Kidney (tissue), 14 donors: ENCODE measurements around the gene STX10. TPM values are rescaled to one million over a fixed set of nuclear protein-coding genes. Genes with fewer than 3 reads are reported as not detected.

ENCODE experiments used
- DNase-seq, 5 donors: peaks; one replicate each; pipeline ENCODE4 v3.0.0-alpha.2; 2013 to 2020
- FAIRE-seq: peaks from 2 replicates; lab custom pipeline; 2012; peaks lifted over from hg19 to GRCh38; lab: Jason Lieb, UNC
- H3K27ac ChIP-seq, 2 donors: one replicate each; pipeline ENCODE4 v1.7.0; 2013; ENCODE audit warnings: low read depth in 2 of 2, low read length in 2 of 2, inconsistent platforms in 1 of 2
- H3K27me3 ChIP-seq: one replicate; pipeline ENCODE4 v1.7.1; 2013; ENCODE audit warnings: low read length, inconsistent platforms; ENCODE audit not compliant: control insufficient read depth, insufficient read depth
- H3K36me3 ChIP-seq, 3 donors: one replicate each; pipeline versions ENCODE4 v1.7.0 to v1.7.1; 2013; ENCODE audit warnings: low read length in 3 of 3, control low read depth in 1 of 3, inconsistent platforms in 1 of 3; ENCODE audit not compliant: insufficient read depth in 3 of 3, control insufficient read depth in 2 of 3
- H3K4me1 ChIP-seq, 3 donors: one replicate each; pipeline versions ENCODE4 v1.7.0 to v1.7.1; 2013; ENCODE audit warnings: low read length in 3 of 3, inconsistent platforms in 1 of 3, low read depth in 1 of 3; ENCODE audit not compliant: control insufficient read depth in 2 of 3, insufficient read depth in 2 of 3
- H3K4me3 ChIP-seq, 3 donors: one replicate each; pipeline versions ENCODE4 v1.7.0 to v1.8.1; 2013; ENCODE audit warnings: low read length in 3 of 3, control low read depth in 1 of 3, inconsistent platforms in 1 of 3
- H3K9ac ChIP-seq, 3 donors: one replicate each; pipeline versions ENCODE4 v1.7.0 to v1.7.1; 2013; ENCODE audit warnings: low read length in 3 of 3, control low read depth in 1 of 3, inconsistent platforms in 1 of 3
- H3K9me3 ChIP-seq, 3 donors: one replicate each; pipeline versions ENCODE4 v1.7.0 to v1.7.1; 2013; ENCODE audit warnings: low read length in 3 of 3, control low read depth in 1 of 3, inconsistent platforms in 1 of 3; ENCODE audit not compliant: control insufficient read depth in 2 of 3, insufficient read depth in 1 of 3
- intact Hi-C: fragments of 100-400 bp; cut with DNase I; formaldehyde crosslinking; loops from one replicate; pipeline ENCODE4 v1.11.1; 2022
- polyA plus RNA-seq: library from polyadenylated mRNA; stranded (reverse); fragments of 350-450 nt; fragmentation: Illumina TruSeq; extraction: RNeasy Lipid Tissue Mini Kit (QIAGEN cat#74804); gene quantifications from one replicate; pipeline ENCODE4 v1.2.3, GENCODE V29; 2014; ENCODE audit warnings: low read depth, low replicate concordance; ENCODE audit not compliant: insufficient read depth
- total RNA-seq: library from RNA; stranded (reverse); fragmentation: NEBNext Ultra II Directional; extraction: Animal tissue kit (Norgen Biotek cat#: 25700); gene quantifications from one replicate; pipeline ENCODE4 v1.2.1, GENCODE V29; 2021
- TF ChIP-seq, protein P1 (sequence below): IDR thresholded peaks from 3 replicates; pipeline ENCODE4 v1.5.1; 2012; ENCODE audit warnings: mild to moderate bottlenecking, moderate library complexity, borderline replicate concordance; ENCODE audit not compliant: insufficient read depth; ENCODE audit errors: extremely low read depth
- donor health status: control.
- donor health status: control.
- donor health status: control.
- donor health status: control.
- donor health status: control.
- donor health status: DM: yes; HTN: yes; CAD: no.
- donor health status: Normal renal cell carcinoma (clear cell type).

Gene STX10
- total and polyA plus RNA-seq, 2 donors from 2014 or later = 39.5 to 52.9 TPM

DNA sequence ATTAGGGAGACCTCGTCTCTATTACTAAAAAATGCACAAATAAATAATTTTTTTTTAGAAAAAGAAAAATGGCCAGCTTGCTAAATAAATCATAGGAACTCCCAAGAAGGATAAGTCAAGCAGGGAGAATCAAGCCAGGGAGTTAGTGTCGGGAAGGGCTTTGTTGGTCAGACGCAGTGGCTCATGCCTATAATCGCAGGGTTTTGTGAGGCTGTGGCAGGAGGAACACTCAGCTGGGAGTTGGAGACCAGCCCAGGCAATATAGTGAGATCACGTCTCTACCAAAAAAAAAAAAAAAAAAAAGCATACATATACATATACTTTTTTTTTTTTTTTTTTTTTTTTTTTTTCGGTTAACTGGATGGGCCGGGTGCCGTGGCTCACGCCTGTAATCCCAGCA, 23.1 kb downstream of the STX10 start:
- Histone ChIP-seq H3K36me3 (peaks cover 0 to 3% (median 0%) of the 10 kb centered on the region in 3 donors), H3K9me3 (no peaks in the 10 kb centered on the region), H3K4me3 (no peak overlapping the region), H3K27me3 (no peaks in the 10 kb centered on the region), H3K27ac (no peak overlapping the region), H3K9ac (no peak overlapping the region), H3K4me1 (peaks cover 0 to under 1% (median 0%) of the 10 kb centered on the region in 3 donors)
- TF ChIP-seq, protein P1, sequence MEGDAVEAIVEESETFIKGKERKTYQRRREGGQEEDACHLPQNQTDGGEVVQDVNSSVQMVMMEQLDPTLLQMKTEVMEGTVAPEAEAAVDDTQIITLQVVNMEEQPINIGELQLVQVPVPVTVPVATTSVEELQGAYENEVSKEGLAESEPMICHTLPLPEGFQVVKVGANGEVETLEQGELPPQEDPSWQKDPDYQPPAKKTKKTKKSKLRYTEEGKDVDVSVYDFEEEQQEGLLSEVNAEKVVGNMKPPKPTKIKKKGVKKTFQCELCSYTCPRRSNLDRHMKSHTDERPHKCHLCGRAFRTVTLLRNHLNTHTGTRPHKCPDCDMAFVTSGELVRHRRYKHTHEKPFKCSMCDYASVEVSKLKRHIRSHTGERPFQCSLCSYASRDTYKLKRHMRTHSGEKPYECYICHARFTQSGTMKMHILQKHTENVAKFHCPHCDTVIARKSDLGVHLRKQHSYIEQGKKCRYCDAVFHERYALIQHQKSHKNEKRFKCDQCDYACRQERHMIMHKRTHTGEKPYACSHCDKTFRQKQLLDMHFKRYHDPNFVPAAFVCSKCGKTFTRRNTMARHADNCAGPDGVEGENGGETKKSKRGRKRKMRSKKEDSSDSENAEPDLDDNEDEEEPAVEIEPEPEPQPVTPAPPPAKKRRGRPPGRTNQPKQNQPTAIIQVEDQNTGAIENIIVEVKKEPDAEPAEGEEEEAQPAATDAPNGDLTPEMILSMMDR = no peak
- DNase-seq (no peak), FAIRE-seq (no peak)
- intact Hi-C loops = no loop called here

DNA sequence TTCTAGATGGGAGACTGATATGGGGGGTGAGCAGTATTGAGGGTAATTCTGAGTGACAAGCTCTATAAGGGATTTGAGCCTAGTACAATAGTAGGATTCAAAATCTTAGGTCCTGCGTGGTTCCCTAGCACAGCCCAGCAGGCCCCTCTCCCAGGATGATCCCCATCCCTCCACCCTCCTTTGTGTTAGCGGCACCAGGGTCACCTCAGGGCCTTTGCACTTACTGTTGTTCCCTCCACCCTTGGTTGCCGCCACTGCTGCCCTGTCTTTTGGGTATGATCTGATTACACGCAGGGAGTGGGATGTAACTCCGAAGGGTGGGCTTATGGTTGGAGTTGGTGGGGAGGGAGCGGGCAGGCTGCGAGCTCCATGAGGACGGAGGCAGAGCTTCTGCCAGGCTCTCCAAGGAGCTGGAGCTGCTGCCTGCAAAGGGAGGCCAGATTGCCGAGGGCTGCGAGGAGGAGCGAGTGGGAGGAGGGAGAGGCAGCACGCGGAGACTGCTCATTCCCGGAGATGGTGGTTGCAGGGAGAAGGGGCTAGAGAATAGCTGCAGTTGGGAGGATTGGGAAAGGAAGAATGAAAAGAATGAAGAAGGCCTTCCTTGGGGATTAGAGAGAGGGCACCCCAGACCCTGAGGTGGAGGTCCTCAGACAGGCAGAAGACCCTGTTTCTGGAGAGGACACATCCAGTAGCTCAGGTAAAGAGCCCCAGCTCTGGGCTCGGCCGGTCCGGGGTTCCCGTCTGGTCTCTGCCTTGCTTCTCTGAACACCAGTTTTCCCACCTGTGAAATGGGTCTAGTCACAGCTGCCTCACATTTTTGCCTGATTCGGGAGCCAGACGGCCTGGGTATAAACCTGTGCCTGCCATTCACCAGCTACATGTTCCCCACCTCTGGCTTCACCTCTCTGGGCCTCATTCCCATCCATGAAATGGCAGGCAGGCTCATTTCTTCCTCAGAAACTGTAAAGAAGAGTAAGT, 26.9 kb downstream of the STX10 start:
- Histone ChIP-seq H3K4me3 (no peak overlapping the region), H3K9ac (no peak overlapping the region), H3K27me3 (no peaks in the 10 kb centered on the region), H3K27ac (no peak overlapping the region), H3K36me3 (peaks cover 0 to 3% (median 0%) of the 10 kb centered on the region in 3 donors), H3K4me1 (peaks cover 2 to 24% (median 8%) of the 10 kb centered on the region in 3 donors), H3K9me3 (no peaks in the 10 kb centered on the region)
- TF ChIP-seq, protein P1 = no peak
- DNase-seq (no peak), FAIRE-seq (no peak)
- intact Hi-C loops = no loop called here

DNA sequence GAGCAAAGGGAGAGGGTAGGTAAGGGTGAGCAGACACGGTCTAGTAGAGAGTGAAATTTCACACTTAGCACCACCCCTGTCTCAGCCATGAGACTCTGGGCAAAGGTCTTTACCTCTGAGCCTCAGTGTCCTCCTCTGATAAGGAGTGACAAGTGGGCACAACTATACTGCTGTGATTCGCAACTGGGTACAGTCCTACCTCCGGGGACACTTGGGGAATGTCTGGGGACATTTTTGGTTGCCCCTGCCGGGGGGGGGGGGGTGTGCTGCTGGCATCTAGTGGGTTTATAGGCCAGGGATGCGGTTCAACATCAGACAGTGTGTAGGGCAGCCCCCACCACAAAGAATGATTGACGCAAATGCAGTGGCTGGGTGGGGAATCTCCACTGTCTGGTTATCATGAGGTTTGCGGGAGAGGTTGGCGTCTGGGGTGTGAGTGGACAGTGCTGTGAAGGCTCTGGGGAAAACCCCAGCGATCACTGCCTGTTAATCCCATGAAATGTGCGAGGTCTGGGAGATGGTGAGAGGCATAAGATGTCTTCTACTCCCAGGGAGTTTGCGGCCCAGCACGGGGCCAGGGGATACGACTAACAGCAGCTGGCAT, 27.8 kb downstream of the STX10 start:
- H3K4me1 ChIP-seq = peaks cover 2 to 24% (median 8%) of the 10 kb centered on the region in 3 donors
- no peak for DNase-seq
- H3K9ac ChIP-seq = no peak overlapping the region
- no peak overlapping the region for H3K4me3 ChIP-seq
- H3K27me3 ChIP-seq = no peaks in the 10 kb centered on the region
- intact Hi-C loops = no loop called here
- H3K27ac ChIP-seq = no peak overlapping the region
- FAIRE-seq = no peak
- TF ChIP-seq, protein P1 = no peak
- peaks cover 0 to 3% (median 0%) of the 10 kb centered on the region in 3 donors for H3K36me3 ChIP-seq
- no peaks in the 10 kb centered on the region for H3K9me3 ChIP-seq
